ENCODE measurements around the gene ZC3H4.

The ZC3H4 gene

DNA sequence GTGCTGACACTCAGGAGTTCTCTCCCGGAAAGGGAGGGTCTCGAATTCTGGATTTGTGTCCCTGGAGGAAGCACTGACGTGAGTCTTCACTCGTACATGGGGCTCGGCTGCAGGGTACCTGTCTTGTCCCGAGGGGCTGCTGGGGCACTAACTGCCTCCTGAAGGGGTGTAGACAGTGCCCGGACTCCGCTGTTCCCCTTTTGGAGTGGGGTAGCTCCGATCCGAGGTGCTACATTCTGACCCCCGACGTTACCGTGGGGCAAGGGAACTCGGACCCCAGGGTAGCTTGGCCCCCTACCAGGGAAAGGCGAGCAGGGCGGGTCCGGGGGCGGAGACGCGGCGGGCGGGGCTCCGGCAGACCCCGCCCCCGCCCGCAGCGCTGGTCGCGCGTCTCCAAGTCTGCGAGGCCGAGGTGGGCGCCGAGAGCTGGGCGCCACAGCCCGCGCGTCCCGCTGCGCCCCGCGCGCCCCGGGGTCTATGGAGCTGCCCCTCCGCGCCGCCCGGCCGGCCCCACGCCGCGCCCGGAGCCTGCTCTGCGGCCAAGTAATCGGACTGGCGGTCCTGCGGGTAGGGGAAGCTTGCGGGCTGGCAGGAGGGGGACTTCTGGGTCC, 94.0 kb downstream of the ZC3H4 start, which contains the start of gene NPAS1:
NPAS1 (plus strand) TSS at position 407 of the 611 bp plus-strand sequence. CDS start 1,211 bp downstream, outside the sequence.
- no peak for DNase-seq

GRCh38 chr19:47018923-47019322, 94.7 kb downstream of the ZC3H4 start:
- DNase-seq = no peak

Data from CD4-positive, alpha-beta T cell treated with Interleukin-17A for 4 hours (primary cell).